ENCODE data around the gene ZBTB17.

The ZBTB17 gene

DNA sequence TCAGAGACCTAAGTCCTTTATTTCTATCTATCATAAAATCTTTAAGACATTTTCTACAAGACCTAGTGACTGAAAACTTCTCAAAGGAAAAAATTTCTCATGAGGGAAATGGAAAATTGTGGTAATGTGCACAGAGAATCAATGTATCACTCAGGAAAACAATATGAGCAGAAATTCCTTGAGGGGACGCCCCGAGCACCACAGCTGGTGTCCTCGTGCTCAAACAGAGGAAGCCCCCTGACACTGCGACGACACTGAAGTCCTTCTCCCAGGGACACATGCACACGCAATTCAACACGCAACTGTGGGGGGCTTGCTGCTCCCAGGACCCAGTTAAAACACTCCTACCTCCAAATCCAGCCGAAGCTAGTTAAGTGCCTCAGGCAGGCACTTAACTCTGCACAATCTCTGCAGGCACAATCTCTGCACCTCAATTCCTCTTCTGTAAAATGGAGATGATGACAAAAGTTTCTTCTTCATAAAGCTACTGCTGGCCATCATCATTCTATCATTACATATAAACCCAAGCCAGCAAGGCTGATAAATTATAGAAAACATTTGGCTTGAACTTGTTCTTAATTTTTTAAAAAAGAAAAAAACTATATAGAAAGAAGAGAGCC is 16.0 kb downstream of the ZBTB17 start:
- Histone ChIP-seq H3K9me3 (ENCODE audit: insufficient read depth, low read depth, low read length) (no peaks in the 10 kb centered on the region), H3K9ac (ENCODE audit: low read depth, low read length, poor library complexity, severe bottlenecking) (no peak overlapping the region), H4K20me1 (ENCODE audit: insufficient read depth, low read length, poor library complexity, severe bottlenecking) (peaks cover 11% of the 10 kb centered on the region), H3K9me2 (replicated peaks; ENCODE audit: low read depth, low read length) (no peaks in the 10 kb centered on the region), H3K4me2 (ENCODE audit: low read depth, low read length, poor library complexity, severe bottlenecking) (no peak overlapping the region), H3K36me3 (ENCODE audit: insufficient read depth, low read length) (peaks cover 8% of the 10 kb centered on the region; the same call in 1 of the 2 replicates), H3K4me3 (ENCODE audit: low read length, poor library complexity, severe bottlenecking) (no peak overlapping the region), H3K27me3 (ENCODE audit: insufficient read depth, low read length, poor library complexity, severe bottlenecking) (no peaks in the 10 kb centered on the region), H3F3A (ENCODE audit: low read depth) (no peaks in the 10 kb centered on the region), H2AFZ (ENCODE audit: low read length) (no peak overlapping the region), H3K4me1 (ENCODE audit: insufficient read depth, low read length, poor library complexity, severe bottlenecking) (no peaks in the 10 kb centered on the region), H3K79me2 (ENCODE audit: insufficient read depth, low read length) (peaks cover 72% of the 10 kb centered on the region)
- TF ChIP-seq EZH2phosphoT487 (IDR thresholded peaks at IDR 0.05; ENCODE audit: borderline replicate concordance), result no peak
- TF ChIP-seq, protein P1, sequence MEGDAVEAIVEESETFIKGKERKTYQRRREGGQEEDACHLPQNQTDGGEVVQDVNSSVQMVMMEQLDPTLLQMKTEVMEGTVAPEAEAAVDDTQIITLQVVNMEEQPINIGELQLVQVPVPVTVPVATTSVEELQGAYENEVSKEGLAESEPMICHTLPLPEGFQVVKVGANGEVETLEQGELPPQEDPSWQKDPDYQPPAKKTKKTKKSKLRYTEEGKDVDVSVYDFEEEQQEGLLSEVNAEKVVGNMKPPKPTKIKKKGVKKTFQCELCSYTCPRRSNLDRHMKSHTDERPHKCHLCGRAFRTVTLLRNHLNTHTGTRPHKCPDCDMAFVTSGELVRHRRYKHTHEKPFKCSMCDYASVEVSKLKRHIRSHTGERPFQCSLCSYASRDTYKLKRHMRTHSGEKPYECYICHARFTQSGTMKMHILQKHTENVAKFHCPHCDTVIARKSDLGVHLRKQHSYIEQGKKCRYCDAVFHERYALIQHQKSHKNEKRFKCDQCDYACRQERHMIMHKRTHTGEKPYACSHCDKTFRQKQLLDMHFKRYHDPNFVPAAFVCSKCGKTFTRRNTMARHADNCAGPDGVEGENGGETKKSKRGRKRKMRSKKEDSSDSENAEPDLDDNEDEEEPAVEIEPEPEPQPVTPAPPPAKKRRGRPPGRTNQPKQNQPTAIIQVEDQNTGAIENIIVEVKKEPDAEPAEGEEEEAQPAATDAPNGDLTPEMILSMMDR (conservative IDR thresholded peaks at IDR 0.05; ENCODE audit: low read length), result no peak

DNA sequence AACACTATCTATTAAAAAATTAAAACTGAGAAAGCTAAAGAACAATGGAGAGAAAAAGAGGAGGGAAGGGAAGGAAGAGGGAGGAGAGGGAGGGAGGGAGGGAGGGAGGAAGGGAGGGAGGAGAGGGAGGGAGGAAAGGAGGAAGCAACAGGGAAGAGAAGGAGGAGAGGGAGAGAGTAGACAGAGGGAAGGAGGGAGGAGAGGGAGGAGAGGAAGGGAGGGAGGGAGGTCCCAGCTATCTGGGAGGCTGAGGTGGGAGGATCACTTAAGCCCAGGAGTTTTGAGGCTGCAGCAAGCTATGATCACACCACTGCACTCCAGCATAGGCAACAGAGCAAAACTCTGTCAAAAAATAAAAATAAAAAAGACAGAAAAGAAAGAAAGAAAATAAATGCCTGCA is 16.5 kb downstream of the ZBTB17 start:
- no peak overlapping the region for H2AFZ ChIP-seq (ENCODE audit: low read length)
- peaks cover 8% of the 10 kb centered on the region; the same call in 1 of the 2 replicates for H3K36me3 ChIP-seq (ENCODE audit: insufficient read depth, low read length)
- H4K20me1 ChIP-seq (ENCODE audit: insufficient read depth, low read length, poor library complexity, severe bottlenecking), result peaks cover 10% of the 10 kb centered on the region
- H3K9me2 ChIP-seq (replicated peaks; ENCODE audit: low read depth, low read length), result no peaks in the 10 kb centered on the region
- H3F3A ChIP-seq (ENCODE audit: low read depth), result no peaks in the 10 kb centered on the region
- TF ChIP-seq EZH2phosphoT487 (IDR thresholded peaks at IDR 0.05; ENCODE audit: borderline replicate concordance), result no peak
- TF ChIP-seq, protein P1 (conservative IDR thresholded peaks at IDR 0.05; ENCODE audit: low read length), result no peak
- peaks cover 73% of the 10 kb centered on the region for H3K79me2 ChIP-seq (ENCODE audit: insufficient read depth, low read length)
- H3K9me3 ChIP-seq (ENCODE audit: insufficient read depth, low read depth, low read length), result no peaks in the 10 kb centered on the region
- H3K4me1 ChIP-seq (ENCODE audit: insufficient read depth, low read length, poor library complexity, severe bottlenecking), result no peaks in the 10 kb centered on the region
- H3K4me2 ChIP-seq (ENCODE audit: low read depth, low read length, poor library complexity, severe bottlenecking), result no peak overlapping the region
- H3K27me3 ChIP-seq (ENCODE audit: insufficient read depth, low read length, poor library complexity, severe bottlenecking), result no peaks in the 10 kb centered on the region
- no peak overlapping the region for H3K9ac ChIP-seq (ENCODE audit: low read depth, low read length, poor library complexity, severe bottlenecking)
- H3K4me3 ChIP-seq (ENCODE audit: low read length, poor library complexity, severe bottlenecking), result no peak overlapping the region

DNA sequence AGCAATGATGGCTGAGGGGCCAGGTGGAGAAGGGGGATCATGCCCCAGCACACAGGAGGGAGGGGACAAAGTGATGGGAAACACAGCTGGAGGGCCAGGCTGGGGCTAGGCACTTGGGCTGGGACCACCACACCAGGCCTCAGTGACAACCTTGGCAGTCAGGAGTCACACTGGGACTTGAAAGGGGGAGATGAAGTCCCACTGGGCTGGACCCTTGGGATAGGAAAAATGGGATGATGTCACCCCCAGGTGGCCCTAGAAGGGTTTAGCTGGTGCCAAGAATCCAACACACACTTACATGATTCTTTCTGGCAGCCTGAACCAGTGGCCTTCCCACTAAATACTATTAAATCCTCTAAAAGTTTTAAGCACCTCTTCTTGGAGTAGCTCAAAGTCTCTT is 17.1 kb downstream of the ZBTB17 start:
- H3K27me3 ChIP-seq (ENCODE audit: insufficient read depth, low read length, poor library complexity, severe bottlenecking), result no peaks in the 10 kb centered on the region
- no peaks in the 10 kb centered on the region for H3F3A ChIP-seq (ENCODE audit: low read depth)
- no peak overlapping the region for H2AFZ ChIP-seq (ENCODE audit: low read length)
- H3K9ac ChIP-seq (ENCODE audit: low read depth, low read length, poor library complexity, severe bottlenecking), result no peak overlapping the region
- peaks cover 12% of the 10 kb centered on the region for H4K20me1 ChIP-seq (ENCODE audit: insufficient read depth, low read length, poor library complexity, severe bottlenecking)
- peaks cover 76% of the 10 kb centered on the region for H3K79me2 ChIP-seq (ENCODE audit: insufficient read depth, low read length)
- no peak for TF ChIP-seq EZH2phosphoT487 (IDR thresholded peaks at IDR 0.05; ENCODE audit: borderline replicate concordance)
- TF ChIP-seq, protein P1 (conservative IDR thresholded peaks at IDR 0.05; ENCODE audit: low read length), result no peak
- peaks cover 8% of the 10 kb centered on the region; the same call in 1 of the 2 replicates for H3K36me3 ChIP-seq (ENCODE audit: insufficient read depth, low read length)
- no peak overlapping the region for H3K4me3 ChIP-seq (ENCODE audit: low read length, poor library complexity, severe bottlenecking)
- H3K9me2 ChIP-seq (replicated peaks; ENCODE audit: low read depth, low read length), result no peaks in the 10 kb centered on the region
- H3K4me2 ChIP-seq (ENCODE audit: low read depth, low read length, poor library complexity, severe bottlenecking), result no peak overlapping the region
- H3K4me1 ChIP-seq (ENCODE audit: insufficient read depth, low read length, poor library complexity, severe bottlenecking), result peaks cover 5% of the 10 kb centered on the region
- no peaks in the 10 kb centered on the region for H3K9me3 ChIP-seq (ENCODE audit: insufficient read depth, low read depth, low read length)

All from Loucy (cell line).